Prostate gland (tissue), 2 donors: ENCODE measurements around the gene POU2AF1. TPM values are rescaled to one million over a fixed set of nuclear protein-coding genes. Genes with fewer than 3 reads are reported as not detected.
A peak's percentile ranks its signal among the peaks of the same experiment; 100 is the strongest.

ENCODE experiments used
- DNase-seq: peaks from one replicate; pipeline ENCODE4 v3.0.0-alpha.2; 2019; ENCODE audit warnings: low spot score
- H3K27ac ChIP-seq, 2 donors: fragments of 200-600 bp; sonication (generic); 2 replicates each; pipeline ENCODE4 v1.5.1; 2017 to 2019
- H3K27me3 ChIP-seq: fragments of 200-600 bp; sonication (generic); replicated peaks from 2 replicates; pipeline ENCODE4 v1.5.1; 2019; ENCODE audit not compliant: insufficient read depth
- H3K36me3 ChIP-seq, 2 donors: fragments of 200-600 bp; sonication (generic); 1 replicate in 1 of 2; 2 replicates in 1 of 2; pipeline versions ENCODE4 v1.5.1 to v1.8.1; 2017 to 2019
- H3K4me1 ChIP-seq: fragments of 200-600 bp; sonication (generic); replicated peaks from 2 replicates; pipeline ENCODE4 v1.5.1; 2019
- H3K4me3 ChIP-seq, 2 donors: fragments of 200-600 bp; sonication (generic); 2 replicates each; pipeline ENCODE4 v1.5.1; 2017 to 2019
- H3K9me3 ChIP-seq: fragments of 200-600 bp; sonication (generic); 2 replicates; pipeline ENCODE4 v1.5.1; 2017
- CTCF ChIP-seq, 4 experiments: fragments of 200-600 bp in 2 of 4; fragments of 450-650 bp in 2 of 4; sonication (generic) in 2 of 4; IDR thresholded peaks; 1 replicate in 3 of 4; 2 replicates in 1 of 4; pipeline ENCODE4 v1.5.1; 2016 to 2019; ENCODE audit warnings: antibody characterized with exemption in 4 of 4, mild to moderate bottlenecking in 2 of 4, moderate library complexity in 2 of 4
- POLR2A ChIP-seq: fragments of 450-650 bp; IDR thresholded peaks from one replicate; pipeline ENCODE4 v1.6.1; 2016; ENCODE audit warnings: antibody characterized with exemption, mild to moderate bottlenecking
- POLR2AphosphoS5 ChIP-seq: sonication (generic); formaldehyde crosslinking; IDR thresholded peaks from one replicate; pipeline ENCODE4 v1.6.1; 2017; ENCODE audit warnings: antibody characterized with exemption
- WGBS: methylation state at CpG from one replicate; pipeline ENCODE4 v1.1.5; 2018; 5-methylcytosine and 5-hydroxymethylcytosine counted together
- intact Hi-C: fragments of 100-400 bp; cut with DNase I; formaldehyde crosslinking; loops from one replicate; pipeline ENCODE4 v1.14.2; 2022
- total RNA-seq, 2 donors: library from RNA; depleted of rRNA; stranded (reverse); fragments of >200 nt; gene quantifications; one replicate each; pipeline ENCODE4 v1.1.0, GENCODE V29; 2016

The POU2AF1 gene
- total RNA-seq, 2 donors from 2014 or later: 0.74 to 1.5 TPM

GRCh38 chr11:111416231-111416960 lies 37.3 kb upstream of the POU2AF1 start:
- 92% methylated on average over 16 of the region's 16 CpGs for whole genome bisulfite sequencing
- peak overlapping the region; percentile 44 to 46 for H3K27ac ChIP-seq
- no peaks in the 10 kb centered on the region for H3K36me3 ChIP-seq
- DNase-seq: no peak
- no peak for TF ChIP-seq CTCF (IDR thresholded peaks at IDR 0.05)
- no peak for TF ChIP-seq POLR2AphosphoS5
- TF ChIP-seq POLR2A: no peak
- no peaks in the 10 kb centered on the region for H3K9me3 ChIP-seq
- H3K4me3 ChIP-seq: no peak overlapping the region
- no peaks in the 10 kb centered on the region for H3K4me1 ChIP-seq
- intact Hi-C loops: loop anchor here (5.0 kb wide), 1 partner anchor 114 kb away; no protein-coding TSS in a partner anchor
- H3K27me3 ChIP-seq: no peaks in the 10 kb centered on the region

GRCh38 chr11:111414936-111415335 lies 35.9 kb upstream of the POU2AF1 start:
- Histone ChIP-seq H3K27me3 (no peaks in the 10 kb centered on the region), H3K27ac (no peak overlapping the region), H3K36me3 (no peaks in the 10 kb centered on the region), H3K4me1 (no peaks in the 10 kb centered on the region), H3K4me3 (no peak overlapping the region), H3K9me3 (no peaks in the 10 kb centered on the region)
- DNase-seq: no peak
- 63% methylated on average over 3 of the region's 3 CpGs for WGBS
- intact Hi-C loops: loop anchor here (5.0 kb wide), 1 partner anchor 113 kb away; no protein-coding TSS in a partner anchor
- no peak for TF ChIP-seq POLR2A
- no peak for TF ChIP-seq POLR2AphosphoS5
- no peak for TF ChIP-seq CTCF (IDR thresholded peaks at IDR 0.05)

DNA sequence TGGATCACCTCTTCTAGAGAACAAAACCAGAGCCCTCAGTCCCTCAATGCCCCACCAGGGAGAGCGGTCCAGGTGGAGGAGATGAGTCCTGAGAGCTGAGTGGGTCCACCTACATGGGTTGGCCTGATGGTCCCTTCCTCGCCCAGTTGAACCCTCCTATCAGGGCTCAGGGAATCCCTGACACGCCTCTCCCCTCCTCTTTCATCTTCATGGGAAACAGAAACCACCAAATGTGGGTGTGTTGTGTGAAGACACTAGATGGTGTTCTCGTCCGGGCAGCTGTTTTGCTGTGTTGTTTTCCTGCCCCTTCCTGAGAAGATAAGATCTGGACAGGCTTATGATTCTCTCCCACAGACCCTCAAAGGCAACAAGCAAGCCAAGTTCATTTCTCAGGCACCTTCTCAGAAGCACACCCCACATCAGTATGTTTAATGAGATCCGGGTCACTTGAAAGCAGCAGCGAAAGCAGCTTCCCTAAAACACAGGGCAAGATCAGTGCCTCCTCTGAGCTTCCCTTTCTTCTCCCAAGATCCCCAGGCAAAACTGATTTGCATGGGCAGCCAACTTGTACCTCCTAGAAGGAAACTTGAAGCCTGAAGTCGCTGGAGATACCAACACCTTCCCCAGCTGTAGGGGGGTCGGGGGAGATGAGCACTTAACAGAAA lies 35.3 kb upstream of the POU2AF1 start:
- Histone ChIP-seq H3K27me3 (no peaks in the 10 kb centered on the region), H3K4me1 (no peaks in the 10 kb centered on the region), H3K27ac (no peak overlapping the region), H3K36me3 (no peaks in the 10 kb centered on the region), H3K4me3 (no peak overlapping the region), H3K9me3 (no peaks in the 10 kb centered on the region)
- no peak for DNase-seq
- intact Hi-C loops: no loop called here
- no peak for TF ChIP-seq CTCF (IDR thresholded peaks at IDR 0.05)
- no peak for TF ChIP-seq POLR2AphosphoS5
- TF ChIP-seq POLR2A: no peak
- 66% methylated on average over 9 of the region's 9 CpGs for WGBS

- TF ChIP-seq CTCF (IDR thresholded peaks at IDR 0.05) (no peak), POLR2A (no peak), POLR2AphosphoS5 (no peak)
- no peaks in the 10 kb centered on the region for H3K9me3 ChIP-seq
- no peak for DNase-seq
- intact Hi-C loops: no loop called here
- H3K4me1 ChIP-seq: no peaks in the 10 kb centered on the region
- WGBS: 86% methylated on average over 7 of the region's 7 CpGs
- no peaks in the 10 kb centered on the region for H3K36me3 ChIP-seq
- no peaks in the 10 kb centered on the region for H3K27me3 ChIP-seq
- no peak overlapping the region for H3K27ac ChIP-seq
- H3K4me3 ChIP-seq: no peak overlapping the region
These were observed 34.8 kb upstream of the POU2AF1 start for GRCh38 chr11:111413849-111414248.
